CD14-positive monocyte (primary cell): ENCODE results near the gene MAPK13. TPM values are rescaled to one million over a fixed set of nuclear protein-coding genes. Genes with fewer than 3 reads are reported as not detected.

ENCODE experiments used
- DNase-seq, 3 donors: peaks; one replicate each; pipeline ENCODE4 v3.0.0-alpha.2; 2011 to 2022
- H2AFZ ChIP-seq: 2 replicates; pipeline ENCODE4 v1.6.0; 2012; ENCODE audit warnings: mild to moderate bottlenecking, low read depth, low read length, inconsistent platforms; ENCODE audit not compliant: insufficient read depth, poor library complexity, severe bottlenecking
- H3K27ac ChIP-seq, 2 donors: 1 replicate in 1 of 2; 2 replicates in 1 of 2; pipeline ENCODE4 v1.5.1; 2012 to 2013; ENCODE audit warnings: low read length in 2 of 2, control low read depth in 1 of 2, inconsistent platforms in 1 of 2, low read depth in 1 of 2, mild to moderate bottlenecking in 1 of 2
- H3K27me3 ChIP-seq, 2 donors: one replicate each; pipeline versions ENCODE4 v1.6.0 to v1.6.1; 2011 to 2013; ENCODE audit warnings: low read length in 2 of 2; ENCODE audit not compliant: control insufficient read depth in 2 of 2, insufficient read depth in 2 of 2
- H3K36me3 ChIP-seq, 2 donors: replicated peaks in 1 of 2; 1 replicate in 1 of 2; 2 replicates in 1 of 2; pipeline versions ENCODE4 v1.5.1 to v1.6.1; 2012 to 2013; ENCODE audit warnings: low read length in 2 of 2, control low read depth in 1 of 2, inconsistent platforms in 1 of 2, mild to moderate bottlenecking in 1 of 2; ENCODE audit not compliant: insufficient read depth in 2 of 2, control insufficient read depth in 1 of 2
- H3K4me1 ChIP-seq, 2 donors: 1 replicate in 1 of 2; 2 replicates in 1 of 2; pipeline versions ENCODE4 v1.5.1 to v1.6.1; 2012 to 2013; ENCODE audit warnings: low read length in 2 of 2, control low read depth in 1 of 2, inconsistent platforms in 1 of 2, mild to moderate bottlenecking in 1 of 2, moderate library complexity in 1 of 2; ENCODE audit not compliant: insufficient read depth in 2 of 2, control insufficient read depth in 1 of 2
- H3K4me2 ChIP-seq: replicated peaks from 2 replicates; pipeline ENCODE3; 2012; ENCODE audit warnings: low read length, moderate library complexity, mild to moderate bottlenecking; ENCODE audit not compliant: poor library complexity, severe bottlenecking; ENCODE audit errors: extremely low read depth
- H3K4me3 ChIP-seq, 3 experiments: fragments of 200-600 bp in 1 of 3; sonication (generic) in 1 of 3; replicated peaks in 1 of 3; 1 replicate in 2 of 3; 2 replicates in 1 of 3; pipeline ENCODE4 v1.5.1; 2011 to 2013; ENCODE audit warnings: low read length in 3 of 3, mild to moderate bottlenecking in 3 of 3, control low read depth in 2 of 3, low read depth in 2 of 3, inconsistent platforms in 1 of 3, moderate library complexity in 1 of 3
- H3K79me2 ChIP-seq: 2 replicates; pipeline ENCODE4 v1.6.0; 2012; ENCODE audit warnings: mild to moderate bottlenecking, control low read depth, inconsistent platforms, low read length, moderate library complexity; ENCODE audit not compliant: insufficient read depth
- H3K9ac ChIP-seq: 2 replicates; pipeline ENCODE4 v1.6.0; 2017; ENCODE audit warnings: low read length, mild to moderate bottlenecking; ENCODE audit not compliant: insufficient read depth, poor library complexity, severe bottlenecking
- H3K9me3 ChIP-seq, 2 donors: replicated peaks in 1 of 2; 1 replicate in 1 of 2; 2 replicates in 1 of 2; pipeline versions ENCODE4 v1.5.1 to v1.6.1; 2012 to 2013; ENCODE audit warnings: low read length in 2 of 2, control low read depth in 1 of 2; ENCODE audit not compliant: control insufficient read depth in 1 of 2, insufficient read depth in 1 of 2
- H4K20me1 ChIP-seq: 2 replicates; pipeline ENCODE4 v1.6.0; 2012; ENCODE audit warnings: mild to moderate bottlenecking, low read length, control low read depth, moderate library complexity; ENCODE audit not compliant: insufficient read depth
- H3K27ac Mint-ChIP-seq, 7 donors: one replicate each; pipeline ENCODE4 v1.8.0; 2020; ENCODE audit warnings: mild to moderate bottlenecking in 7 of 7, mixed read lengths in 7 of 7, moderate library complexity in 6 of 7, inconsistent platforms in 2 of 7
- H3K27me3 Mint-ChIP-seq, 3 donors: one replicate each; pipeline ENCODE4 v1.8.0; 2021 to 2022; ENCODE audit warnings: low read depth in 3 of 3, mild to moderate bottlenecking in 3 of 3, mixed read lengths in 3 of 3, moderate library complexity in 3 of 3, inconsistent platforms in 1 of 3
- H3K36me3 Mint-ChIP-seq, 2 donors: one replicate each; pipeline ENCODE4 v1.8.0; 2020; ENCODE audit warnings: mixed read lengths in 2 of 2, inconsistent platforms in 1 of 2, mild to moderate bottlenecking in 1 of 2
- H3K4me1 Mint-ChIP-seq: one replicate; pipeline ENCODE4 v1.8.0; 2020; ENCODE audit warnings: mild to moderate bottlenecking, mixed read lengths
- H3K4me3 Mint-ChIP-seq, 2 donors: one replicate each; pipeline ENCODE4 v1.8.0; 2020; ENCODE audit warnings: mild to moderate bottlenecking in 2 of 2, mixed read lengths in 2 of 2, moderate library complexity in 1 of 2
- H3K9me3 Mint-ChIP-seq, 7 donors: one replicate each; pipeline ENCODE4 v1.8.0; 2020 to 2022; ENCODE audit warnings: mixed read lengths in 7 of 7, mild to moderate bottlenecking in 6 of 7, moderate library complexity in 6 of 7, inconsistent platforms in 2 of 7
- CTCF ChIP-seq: fragments of 200-600 bp; IDR thresholded peaks from one replicate; pipeline ENCODE4 v1.8.0; 2022; ENCODE audit warnings: antibody characterized with exemption, mild to moderate bottlenecking
- WGBS: methylation state at CpG from one replicate; pipeline ENCODE4 v1.1.5; 2013; ENCODE audit warnings: missing lambda C conversion rate; ENCODE audit not compliant: insufficient coverage; 5-methylcytosine and 5-hydroxymethylcytosine counted together
- intact Hi-C, 2 donors: fragments of 100-400 bp; cut with micrococcal nuclease; formaldehyde crosslinking; loops; one replicate each; pipeline versions ENCODE4 v1.15.0 to v1.15.1; 2023
- polyA plus RNA-seq, 3 donors: library from polyadenylated mRNA; depleted of rRNA in 1 of 3; unstranded in 2 of 3; stranded (reverse) in 1 of 3; fragments of 300-500 nt in 2 of 3; fragments of >200 nt in 1 of 3; fragmentation: Illumina TruSeq in 2 of 3; gene quantifications; 1 replicate in 2 of 3; 2 replicates in 1 of 3; pipeline ENCODE4 v1.2.3, GENCODE V29; 2012 to 2021

Gene MAPK13
- polyA plus RNA-seq, 3 donors: 0.88 to 9.8 (median 2.4) TPM

GRCh38 chr6:36099869-36100483 lies 30.3 kb upstream of the MAPK13 start:
- Histone ChIP-seq H3K4me3 (no peak overlapping the region), H3K9ac (no peak overlapping the region), H3K4me1 (no peaks in the 10 kb centered on the region), H3K27me3 (no peaks in the 10 kb centered on the region), H3K4me2 (no peak overlapping the region), H3K36me3 (peaks cover 59 to 87% of the 10 kb centered on the region in 2 donors), H4K20me1 (peaks cover 93% of the 10 kb centered on the region), H3K27ac (peak overlapping the region in 1 of 2 donors; percentile 61), H3K9me3 (no peaks in the 10 kb centered on the region), H3K79me2 (peaks cover 88% of the 10 kb centered on the region), H2AFZ (no peak overlapping the region)
- Mint-ChIP-seq H3K4me3 (no peak overlapping the region), H3K27ac (peak overlapping the region in 2 of 7 donors; percentile 4 to 37), H3K36me3 (peaks cover 69 to 78% of the 10 kb centered on the region in 2 donors), H3K9me3 (no peaks in the 10 kb centered on the region), H3K4me1 (peaks cover 2% of the 10 kb centered on the region), H3K27me3 (no peaks in the 10 kb centered on the region)
- no peak for DNase-seq
- 71% methylated on average over 4 of the region's 6 CpGs for WGBS
- intact Hi-C loops: no loop called here
- no peak for TF ChIP-seq CTCF

GRCh38 chr6:36101691-36102090 lies 28.6 kb upstream of the MAPK13 start:
- H3K36me3 Mint-ChIP-seq: peaks cover 66 to 80% of the 10 kb centered on the region in 2 donors
- peaks cover 80% of the 10 kb centered on the region for H3K79me2 ChIP-seq
- peaks cover 65 to 90% of the 10 kb centered on the region in 2 donors for H3K36me3 ChIP-seq
- H3K4me1 ChIP-seq: no peaks in the 10 kb centered on the region
- no peaks in the 10 kb centered on the region for H3K9me3 Mint-ChIP-seq
- intact Hi-C loops: no loop called here
- no peak for DNase-seq
- H3K27ac Mint-ChIP-seq: peak overlapping the region in 4 of 7 donors; percentile 6 to 65 (median 35)
- H3K4me3 Mint-ChIP-seq: no peak overlapping the region
- no peaks in the 10 kb centered on the region for H3K27me3 Mint-ChIP-seq
- no peak for TF ChIP-seq CTCF
- WGBS: no CpG with 5 or more reads among the region's 3 CpGs
- H3K27me3 ChIP-seq: no peaks in the 10 kb centered on the region
- H3K4me1 Mint-ChIP-seq: no peaks in the 10 kb centered on the region
- no peak overlapping the region for H3K9ac ChIP-seq
- peaks cover 91% of the 10 kb centered on the region for H4K20me1 ChIP-seq
- no peaks in the 10 kb centered on the region for H3K9me3 ChIP-seq
- H3K4me2 ChIP-seq: no peak overlapping the region
- no peak overlapping the region for H3K4me3 ChIP-seq
- no peak overlapping the region for H2AFZ ChIP-seq
- H3K27ac ChIP-seq: peak overlapping the region in 1 of 2 donors; percentile 34
